Esophagus squamous epithelium (tissue), 5 donors: ENCODE results near the gene PCDH11X. TPM values are rescaled to one million over a fixed set of nuclear protein-coding genes. Genes with fewer than 3 reads are reported as not detected.
"Not testable (repeated sequence)": the region's sequence is repeated elsewhere in the genome, so short reads cannot be mapped to it uniquely, and the experiment has no call there.

Experiments
- DNase-seq: peaks from one replicate; lab custom pipeline; 2025; lab: John Stamatoyannopoulos, UW
- H3K27ac ChIP-seq, 4 donors: fragments of 200-600 bp; sonication (generic); one replicate each; pipeline ENCODE4 v1.5.1; 2016 to 2019; ENCODE audit warnings: mild to moderate bottlenecking in 1 of 4
- H3K27me3 ChIP-seq, 4 donors: fragments of 200-600 bp; sonication (generic); 1 replicate in 3 of 4; 2 replicates in 1 of 4; pipeline versions ENCODE4 v1.5.1 to v1.6.0; 2017 to 2021; ENCODE audit warnings: antibody characterized with exemption in 1 of 4
- H3K36me3 ChIP-seq, 3 donors: fragments of 200-600 bp; sonication (generic); one replicate each; pipeline ENCODE4 v1.5.1; 2016 to 2019
- H3K4me1 ChIP-seq, 3 donors: fragments of 200-600 bp; sonication (generic); one replicate each; pipeline ENCODE4 v1.5.1; 2017 to 2019
- H3K4me3 ChIP-seq, 4 donors: fragments of 200-600 bp; sonication (generic); 1 replicate in 3 of 4; 2 replicates in 1 of 4; pipeline ENCODE4 v1.5.1; 2016 to 2019; ENCODE audit warnings: mild to moderate bottlenecking in 2 of 4, moderate library complexity in 1 of 4
- H3K9me3 ChIP-seq, 3 donors: fragments of 200-600 bp; sonication (generic); one replicate each; pipeline ENCODE4 v1.5.1; 2016 to 2019
- WGBS, 2 donors: methylation state at CpG; one replicate each; pipeline ENCODE4 v1.1.5; 2018; 5-methylcytosine and 5-hydroxymethylcytosine counted together
- intact Hi-C: fragments of 100-400 bp; cut with DNase I; formaldehyde crosslinking; loops from one replicate; pipeline ENCODE4 v1.15.0; 2022
- small RNA-seq, 4 donors: library from RNA; depleted of rRNA; stranded (forward); fragments of <200 nt; gene quantifications; one replicate each; pipeline ENCODE3, GENCODE V24; 2016
- total RNA-seq, 4 donors: library from RNA; depleted of rRNA; stranded (reverse); fragments of >200 nt; gene quantifications; one replicate each; pipeline ENCODE4 v1.1.0, GENCODE V29; 2016
- donor health status: DM: yes; HTN: yes; CAD: no.

The PCDH11X gene
- total RNA-seq, 4 donors from 2014 or later: 0.11 to 0.26 (median 0.19) TPM; not detected in 1

GRCh38 chrX:91825321-91825720 lies 46.1 kb downstream of the PCDH11X start:
- H3K4me1 ChIP-seq, intact Hi-C loops, DNase-seq, H3K27me3 ChIP-seq, H3K4me3 ChIP-seq, H3K36me3 ChIP-seq, H3K27ac ChIP-seq, H3K9me3 ChIP-seq: not testable (repeated sequence)
- 96 to 100% methylated on average over 1 to 10 of the region's 24 CpGs for WGBS, 2 donors

Small RNA genes lying within 50 kb of the gene (small RNA-seq; reads per million reads assigned to genes)
- 0 reads per million in 4 donors for gene RNU2-26P
